Pancreas (tissue), 10 donors: Measurements from ENCODE around the gene CAMK2B. TPM values are rescaled to one million over a fixed set of nuclear protein-coding genes. Genes with fewer than 3 reads are reported as not detected.
"Not testable (repeated sequence)": the region's sequence is repeated elsewhere in the genome, so short reads cannot be mapped to it uniquely, and the experiment has no call there.

Experiments
- ATAC-seq, 4 donors: fragments of 200-7000 bp; cut with Tn5 transposase; one replicate each; pipeline versions ENCODE4 v1.8.0 to v1.9.1; 2020; ENCODE audit warnings: mild to moderate bottlenecking in 4 of 4, moderate library complexity in 4 of 4
- DNase-seq, 6 donors: peaks; one replicate each; pipeline ENCODE4 v3.0.0-alpha.2; 2020
- FAIRE-seq: peaks from 2 replicates; lab custom pipeline; 2012; peaks lifted over from hg19 to GRCh38; lab: Jason Lieb, UNC
- H3K27ac ChIP-seq, 4 donors: fragments of 200-600 bp; sonication (generic); 1 replicate in 3 of 4; 2 replicates in 1 of 4; pipeline versions ENCODE4 v1.5.0 to v1.8.0; 2020
- H3K27me3 ChIP-seq, 4 donors: fragments of 200-600 bp; one replicate each; pipeline ENCODE4 v1.8.0; 2021
- H3K36me3 ChIP-seq, 3 donors: fragments of 200-600 bp; sonication (generic) in 1 of 3; one replicate each; pipeline versions ENCODE4 v1.5.0 to v1.8.0; 2020 to 2021
- H3K4me1 ChIP-seq, 3 donors: fragments of 200-600 bp; one replicate each; pipeline ENCODE4 v1.8.0; 2021
- H3K4me3 ChIP-seq, 4 donors: fragments of 200-600 bp; sonication (generic) in 2 of 4; one replicate each; pipeline versions ENCODE4 v1.5.0 to v1.8.0; 2020 to 2021
- H3K9me3 ChIP-seq, 4 donors: fragments of 200-600 bp; one replicate each; pipeline ENCODE4 v1.8.0; 2021
- WGBS, 2 donors: extraction: QIAGEN DNeasy Blood & Tissue Kit; methylation state at CpG; one replicate each; pipeline ENCODE4 v1.1.7; 2013; 5-methylcytosine and 5-hydroxymethylcytosine counted together
- intact Hi-C, 3 donors: fragments of 100-400 bp; cut with DNase I; formaldehyde crosslinking; loops; one replicate each; pipeline versions ENCODE4 v1.11.1 to v1.14.2; 2022
- polyA plus RNA-seq, 2 donors: library from polyadenylated mRNA; stranded (reverse); fragments of 200-250 nt; gene quantifications; one replicate each; pipeline ENCODE4 v1.2.3, GENCODE V29; 2013
- total RNA-seq, 6 donors: library from RNA; stranded (reverse); fragmentation: NEBNext Ultra II Directional in 4 of 6; extraction: Animal tissue kit (Norgen Biotek cat#: 25700) in 4 of 6; gene quantifications; one replicate each; pipeline versions ENCODE4 v1.2.1 to v1.2.4, GENCODE V29; 2021 to 2023
- TF ChIP-seq, protein P1 (sequence below), 4 donors: fragments of 200-600 bp; sonication (generic) in 3 of 4; IDR thresholded peaks; one replicate each; pipeline versions ENCODE4 v1.5.0 to v1.8.0; 2021; ENCODE audit warnings: antibody characterized with exemption in 4 of 4
- donor health status: healthy with polysubstance abuse.
- donor health status: DM: no; HTN: no; CAD: no; lungs with moderate emphysema.
- donor health status: DM: no; HTN: no; CAD: no.
- donor health status: control.
- donor health status: control.
- donor health status: Bipolar disorder and iron deficiency.
- donor health status: DM: yes; HTN: yes; CAD: no.
- donor health status: DM: no; HTN: no; CAD: no.
- donor health status: DM: no; HTN: no; CAD: no.
- donor health status: DM: yes; HTN: yes; CAD: no.

CAMK2B gene
- total and polyA plus RNA-seq, 8 donors = 0.83 to 34.0 (median 2.0) TPM

DNA sequence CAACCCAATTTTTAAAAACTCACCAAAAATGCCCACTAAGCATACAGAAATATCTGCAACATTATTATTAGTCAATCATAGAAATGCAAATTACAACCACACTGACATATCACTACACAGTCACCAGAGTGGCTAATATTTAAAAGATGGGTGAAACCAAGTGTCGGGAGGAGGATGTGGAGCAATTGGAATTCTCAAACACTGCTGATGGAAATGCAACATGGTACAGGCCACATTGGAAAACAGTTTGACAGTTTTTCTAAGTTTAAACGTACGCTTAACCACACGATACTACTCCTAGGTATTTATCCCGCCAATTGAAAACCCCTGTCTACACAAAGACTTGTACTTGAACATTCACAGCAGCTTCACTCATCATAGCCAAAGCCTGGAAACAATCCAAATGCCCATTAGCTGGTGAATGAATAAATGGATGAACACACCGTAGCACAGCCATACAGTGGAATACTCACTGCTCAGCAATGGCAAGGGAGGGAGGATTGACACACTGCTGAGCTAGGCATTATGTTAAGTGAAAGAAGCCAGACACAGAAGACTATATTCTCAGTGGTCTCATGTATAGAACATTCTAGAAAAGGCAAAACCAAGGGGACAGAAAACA, 152.5 kb downstream of the CAMK2B start:
- TF ChIP-seq, protein P1, sequence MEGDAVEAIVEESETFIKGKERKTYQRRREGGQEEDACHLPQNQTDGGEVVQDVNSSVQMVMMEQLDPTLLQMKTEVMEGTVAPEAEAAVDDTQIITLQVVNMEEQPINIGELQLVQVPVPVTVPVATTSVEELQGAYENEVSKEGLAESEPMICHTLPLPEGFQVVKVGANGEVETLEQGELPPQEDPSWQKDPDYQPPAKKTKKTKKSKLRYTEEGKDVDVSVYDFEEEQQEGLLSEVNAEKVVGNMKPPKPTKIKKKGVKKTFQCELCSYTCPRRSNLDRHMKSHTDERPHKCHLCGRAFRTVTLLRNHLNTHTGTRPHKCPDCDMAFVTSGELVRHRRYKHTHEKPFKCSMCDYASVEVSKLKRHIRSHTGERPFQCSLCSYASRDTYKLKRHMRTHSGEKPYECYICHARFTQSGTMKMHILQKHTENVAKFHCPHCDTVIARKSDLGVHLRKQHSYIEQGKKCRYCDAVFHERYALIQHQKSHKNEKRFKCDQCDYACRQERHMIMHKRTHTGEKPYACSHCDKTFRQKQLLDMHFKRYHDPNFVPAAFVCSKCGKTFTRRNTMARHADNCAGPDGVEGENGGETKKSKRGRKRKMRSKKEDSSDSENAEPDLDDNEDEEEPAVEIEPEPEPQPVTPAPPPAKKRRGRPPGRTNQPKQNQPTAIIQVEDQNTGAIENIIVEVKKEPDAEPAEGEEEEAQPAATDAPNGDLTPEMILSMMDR (IDR thresholded peaks at IDR 0.05) = no peak
- Histone ChIP-seq H3K9me3 (no peaks in the 10 kb centered on the region), H3K4me3 (no peak overlapping the region), H3K27me3 (no peaks in the 10 kb centered on the region), H3K36me3 (no peaks in the 10 kb centered on the region), H3K4me1 (no peaks in the 10 kb centered on the region), H3K27ac (no peak overlapping the region)
- FAIRE-seq (no peak), ATAC-seq (peak in 2 of 4 donors; percentile 67 to 73), DNase-seq (no peak)
- intact Hi-C loops = no loop called here
- 70 to 71% methylated on average over 6 of the region's 6 CpGs for WGBS, 2 donors

DNA sequence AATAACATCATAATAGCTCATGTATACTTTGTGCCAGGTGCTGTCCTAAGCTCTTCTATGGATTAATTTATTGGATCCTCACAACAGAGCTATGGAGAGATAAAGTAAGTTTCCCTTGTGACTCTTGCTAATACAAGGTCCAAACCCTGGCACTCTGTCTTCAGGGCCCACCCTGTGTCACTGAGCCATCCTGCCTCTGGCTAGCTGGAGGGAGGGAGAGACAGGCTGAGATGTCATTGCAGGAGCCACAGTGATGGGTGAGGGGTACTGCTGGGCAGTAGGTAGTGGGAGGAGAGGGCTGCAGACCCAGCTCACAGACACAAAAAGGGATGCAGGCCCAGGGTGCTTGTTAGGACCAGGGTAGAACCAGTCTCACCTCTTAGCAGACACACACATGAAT, 153.0 kb downstream of the CAMK2B start:
- H3K27ac ChIP-seq = no peak overlapping the region
- no peak overlapping the region for H3K4me3 ChIP-seq
- DNase-seq = no peak
- intact Hi-C loops = no loop called here
- no peak for ATAC-seq
- no peaks in the 10 kb centered on the region for H3K36me3 ChIP-seq
- H3K9me3 ChIP-seq = no peaks in the 10 kb centered on the region
- H3K27me3 ChIP-seq = no peaks in the 10 kb centered on the region
- TF ChIP-seq, protein P1 (IDR thresholded peaks at IDR 0.05) = no peak
- no peak for FAIRE-seq
- no peaks in the 10 kb centered on the region for H3K4me1 ChIP-seq

DNA sequence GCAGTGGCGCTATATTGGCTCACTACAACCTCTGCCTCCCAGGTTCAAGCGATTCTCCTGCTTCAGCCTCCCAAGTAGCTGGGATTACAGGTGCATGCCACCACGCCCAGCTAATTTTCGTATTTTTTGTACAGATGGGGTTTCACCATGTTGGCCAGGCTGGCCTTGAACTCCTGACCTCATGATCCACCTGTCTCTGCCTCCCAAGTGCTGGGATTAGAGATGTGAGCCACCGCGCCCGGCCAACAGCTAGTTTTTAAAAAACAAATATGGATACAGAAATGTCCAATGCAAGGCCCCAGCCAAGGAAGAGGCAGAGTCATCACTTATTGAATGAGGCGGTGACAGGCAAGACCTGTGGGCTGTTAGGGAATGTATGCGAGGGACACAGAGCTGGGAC, 153.5 kb downstream of the CAMK2B start:
- H3K27ac ChIP-seq, H3K4me1 ChIP-seq, H3K4me3 ChIP-seq, H3K9me3 ChIP-seq, FAIRE-seq, intact Hi-C loops, ATAC-seq, DNase-seq, H3K27me3 ChIP-seq, H3K36me3 ChIP-seq: not testable (repeated sequence)
- 88 to 94% methylated on average over 9 of the region's 9 CpGs for WGBS, 2 donors

DNA sequence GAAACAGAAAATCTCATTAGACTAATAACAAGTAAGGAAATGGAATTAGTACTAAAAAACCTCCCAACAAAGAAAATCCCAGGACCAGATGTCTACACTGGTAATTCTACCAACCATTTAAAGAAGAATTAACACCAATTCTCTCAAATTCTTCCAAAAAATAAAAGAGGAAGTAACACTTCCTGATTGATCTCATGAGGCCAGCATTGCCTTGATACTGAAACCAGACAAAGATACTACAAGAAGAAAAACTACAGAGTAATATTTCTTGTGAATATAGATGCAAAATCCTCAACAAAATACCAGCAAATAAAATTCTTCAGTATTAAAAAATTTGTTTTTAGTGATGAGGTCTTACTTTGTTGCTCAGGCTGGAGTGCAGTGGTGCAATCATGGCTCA, 157.5 kb downstream of the CAMK2B start:
- Histone ChIP-seq H3K4me1 (no peaks in the 10 kb centered on the region), H3K4me3 (no peak overlapping the region), H3K9me3 (no peaks in the 10 kb centered on the region), H3K27ac (no peak overlapping the region), H3K36me3 (no peaks in the 10 kb centered on the region), H3K27me3 (no peaks in the 10 kb centered on the region)
- DNase-seq = no peak
- intact Hi-C loops = no loop called here
- FAIRE-seq = no peak
- ATAC-seq = no peak
- TF ChIP-seq, protein P1 (IDR thresholded peaks at IDR 0.05) = no peak

Other genes starting within 250 kb of the CAMK2B start
- gene POLM, start 243.1 kb downstream of the CAMK2B start, total RNA-seq = 10 to 100 TPM in 5 of 6 donors, 1 to 10 TPM in 1; 9.0 to 16.4 (median 11.5) TPM
- gene POLM, start 243.1 kb downstream of the CAMK2B start, polyA plus RNA-seq = 10 to 100 TPM; 21.0 to 28.6 TPM
- 10 to 100 TPM in 3 of 6 donors, 1 to 10 TPM in 3; 5.1 to 49.3 (median 11.5) TPM for gene AEBP1, start 221.2 kb downstream of the CAMK2B start, total RNA-seq
- gene AEBP1, start 221.2 kb downstream of the CAMK2B start, polyA plus RNA-seq = 10 to 100 TPM; 19.9 to 21.4 TPM
- gene POLD2, start 202.0 kb downstream of the CAMK2B start, total RNA-seq = 10 to 100 TPM; 40.6 to 57.3 (median 47.7) TPM
- gene POLD2, start 202.0 kb downstream of the CAMK2B start, polyA plus RNA-seq = 10 to 100 TPM; 68.3 to 86.4 TPM
- under 1 TPM in 1 of 6 donors, not detected in 5; 0.94 TPM for gene MYL7, start 184.3 kb downstream of the CAMK2B start, total RNA-seq
- 1 to 10 TPM; 1.9 to 2.3 TPM for gene MYL7, start 184.3 kb downstream of the CAMK2B start, polyA plus RNA-seq
- 1 to 10 TPM in 2 of 6 donors, under 1 TPM in 4; 0.57 to 2.0 (median 0.88) TPM for gene GCK, start 136.2 kb downstream of the CAMK2B start, total RNA-seq
- gene GCK, start 136.2 kb downstream of the CAMK2B start, polyA plus RNA-seq = 10 to 100 TPM in 1 of 2 donors, 1 to 10 TPM in 1; 6.9 to 18.2 TPM
- gene YKT6, start 124.6 kb downstream of the CAMK2B start, total RNA-seq = 10 to 100 TPM; 33.4 to 48.7 (median 38.8) TPM
- gene YKT6, start 124.6 kb downstream of the CAMK2B start, polyA plus RNA-seq = 10 to 100 TPM; 27.7 to 31.3 TPM
- 10 to 100 TPM; 32.9 to 62.1 (median 37.2) TPM for gene NUDCD3, start 165.1 kb upstream of the CAMK2B start, total RNA-seq
- 10 to 100 TPM; 22.4 to 24.1 TPM for gene NUDCD3, start 165.1 kb upstream of the CAMK2B start, polyA plus RNA-seq
- gene NPC1L1, start 215.7 kb upstream of the CAMK2B start, total RNA-seq = under 1 TPM; 0.20 to 0.98 (median 0.60) TPM
- gene NPC1L1, start 215.7 kb upstream of the CAMK2B start, polyA plus RNA-seq = 1 to 10 TPM in 1 of 2 donors, under 1 TPM in 1; 0.61 to 3.4 TPM
- 10 to 100 TPM; 23.0 to 36.6 (median 27.3) TPM for gene DDX56, start 248.3 kb upstream of the CAMK2B start, total RNA-seq
- 100 to 1,000 TPM; 107 to 114 TPM for gene DDX56, start 248.3 kb upstream of the CAMK2B start, polyA plus RNA-seq